Activated CD4-positive, alpha-beta T cell treated with anti-CD3 and anti-CD28 coated beads, Interleukin-2, amount 10 ng/mL, durations not matched to agents 7 days and 5 days (primary cell): Measurements from ENCODE around the gene ZNF783. TPM values are rescaled to one million over a fixed set of nuclear protein-coding genes. Genes with fewer than 3 reads are reported as not detected.
"Not testable (repeated sequence)": the region's sequence is repeated elsewhere in the genome, so short reads cannot be mapped to it uniquely, and the experiment has no call there.

Experiments used
- CTCF ChIA-PET: fragments of 350-600 bp; sonication (Branson Sonifier 250); formaldehyde crosslinking; loops from one replicate; lab custom pipeline; 2021; ENCODE audit warnings: antibody characterized with exemption; lab: Charles Lee
- POLR2A ChIA-PET: fragments of 350-600 bp; sonication (Branson Sonifier 250); formaldehyde crosslinking; loops from one replicate; lab custom pipeline; 2021; ENCODE audit warnings: antibody characterized with exemption; lab: Charles Lee
- DNase-seq: peaks from one replicate; pipeline ENCODE4 v3.0.0-alpha.2; 2020
- H3K27ac Mint-ChIP-seq: one replicate; pipeline ENCODE4 v1.8.0; 2021; ENCODE audit warnings: mild to moderate bottlenecking, moderate library complexity, mixed read lengths
- H3K27me3 Mint-ChIP-seq: one replicate; pipeline ENCODE4 v1.8.0; 2021; ENCODE audit warnings: mixed read lengths
- H3K36me3 Mint-ChIP-seq: one replicate; pipeline ENCODE4 v1.8.0; 2021; ENCODE audit warnings: low read depth, mixed read lengths
- H3K4me1 Mint-ChIP-seq: one replicate; pipeline ENCODE4 v1.8.0; 2021; ENCODE audit warnings: mixed read lengths
- H3K4me3 Mint-ChIP-seq: one replicate; pipeline ENCODE4 v1.8.0; 2021; ENCODE audit warnings: mild to moderate bottlenecking, moderate library complexity, mixed read lengths
- H3K9me3 Mint-ChIP-seq: one replicate; pipeline ENCODE4 v1.8.0; 2021; ENCODE audit warnings: mixed read lengths
- total RNA-seq, 2 experiments: library from RNA; stranded (reverse); gene quantifications; one replicate each; pipeline ENCODE4 v1.2.3, GENCODE V29; 2021

ZNF783 gene
- total RNA-seq, 2 experiments from 2014 or later = 19.0 to 21.7 TPM

GRCh38 chr7:149330914-149331567, 69.0 kb downstream of the ZNF783 start:
- no peaks in the 10 kb centered on the region for H3K36me3 Mint-ChIP-seq
- ChIA-PET POLR2A (no interaction called here), CTCF (no interaction called here)
- no peak for DNase-seq
- H3K4me1 Mint-ChIP-seq = no peaks in the 10 kb centered on the region
- H3K9me3 Mint-ChIP-seq = peaks cover 1% of the 10 kb centered on the region
- H3K27ac Mint-ChIP-seq = no peak overlapping the region
- H3K4me3 Mint-ChIP-seq = no peak overlapping the region
- peaks cover 15% of the 10 kb centered on the region for H3K27me3 Mint-ChIP-seq

DNA sequence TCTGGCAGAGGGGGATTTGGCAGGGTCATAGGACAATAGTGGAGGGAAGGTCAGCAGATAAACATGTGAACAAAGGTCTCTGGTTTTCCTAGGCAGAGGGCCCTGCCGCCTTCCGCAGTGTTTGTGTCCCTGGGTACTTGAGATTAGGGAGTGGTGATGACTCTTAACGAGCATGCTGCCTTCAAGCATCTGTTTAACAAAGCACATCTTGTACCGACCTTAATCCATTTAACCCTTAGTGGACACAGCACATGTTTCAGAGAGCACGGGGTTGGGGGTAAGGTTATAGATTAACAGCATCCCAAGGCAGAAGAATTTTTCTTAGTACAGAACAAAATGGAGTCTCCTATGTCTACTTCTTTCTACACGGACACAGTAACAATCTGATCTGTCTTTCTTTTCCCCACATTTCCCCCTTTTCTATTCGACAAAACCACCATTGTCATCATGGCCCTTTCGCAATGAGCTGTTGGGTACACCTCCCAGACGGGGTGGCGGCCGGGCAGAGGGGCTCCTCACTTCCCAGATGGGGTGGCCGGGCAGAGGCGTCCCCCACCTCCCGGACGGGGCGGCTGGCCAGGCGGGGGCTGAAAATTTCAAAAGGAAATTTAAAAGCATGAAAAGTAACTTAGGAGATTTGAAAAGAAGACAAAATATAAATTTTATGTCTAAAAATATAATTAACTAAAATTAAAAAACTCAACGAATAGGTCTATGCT, 70.8 kb downstream of the ZNF783 start:
- H3K27ac Mint-ChIP-seq, H3K36me3 Mint-ChIP-seq, CTCF ChIA-PET, DNase-seq, H3K9me3 Mint-ChIP-seq, H3K4me1 Mint-ChIP-seq, POLR2A ChIA-PET, H3K4me3 Mint-ChIP-seq: not testable (repeated sequence)
- H3K27me3 Mint-ChIP-seq = peaks cover 15% of the 10 kb centered on the region

GRCh38 chr7:149333321-149333717, 71.3 kb downstream of the ZNF783 start:
- peaks cover 17% of the 10 kb centered on the region for H3K27me3 Mint-ChIP-seq
- no peaks in the 10 kb centered on the region for H3K4me1 Mint-ChIP-seq
- H3K27ac Mint-ChIP-seq = no peak overlapping the region
- CTCF ChIA-PET = no interaction called here
- DNase-seq = no peak
- POLR2A ChIA-PET = no interaction called here
- H3K36me3 Mint-ChIP-seq = no peaks in the 10 kb centered on the region
- no peak overlapping the region for H3K4me3 Mint-ChIP-seq
- no peaks in the 10 kb centered on the region for H3K9me3 Mint-ChIP-seq

GRCh38 chr7:149334219-149334618, 72.2 kb downstream of the ZNF783 start:
- ChIA-PET POLR2A (no interaction called here), CTCF (no interaction called here)
- no peaks in the 10 kb centered on the region for H3K36me3 Mint-ChIP-seq
- H3K27ac Mint-ChIP-seq = no peak overlapping the region
- no peaks in the 10 kb centered on the region for H3K4me1 Mint-ChIP-seq
- H3K27me3 Mint-ChIP-seq = peaks cover 17% of the 10 kb centered on the region
- no peak overlapping the region for H3K4me3 Mint-ChIP-seq
- peaks cover 2% of the 10 kb centered on the region for H3K9me3 Mint-ChIP-seq
- DNase-seq = no peak

Other genes with a start within 250 kb of the ZNF783 start
- 10 to 100 TPM; 94.8 to 97.4 TPM for gene PDIA4, start 233.7 kb upstream of the ZNF783 start, total RNA-seq
- gene ZNF786, start 171.5 kb upstream of the ZNF783 start, total RNA-seq = 1 to 10 TPM; 7.7 to 8.1 TPM
- gene ZNF425, start 135.9 kb upstream of the ZNF783 start, total RNA-seq = 1 to 10 TPM in 1 of 2 experiments, under 1 TPM in 1; 0.67 to 1.0 TPM
- gene ZNF398, start 114.7 kb upstream of the ZNF783 start, total RNA-seq = 10 to 100 TPM; 15.3 to 17.1 TPM
- gene ZNF282, start 66.7 kb upstream of the ZNF783 start, total RNA-seq = 10 to 100 TPM; 28.2 to 29.4 TPM
- gene ZNF212, start 22.5 kb upstream of the ZNF783 start, total RNA-seq = 10 to 100 TPM; 11.1 to 15.9 TPM
- 10 to 100 TPM; 14.9 to 15.1 TPM for gene ZNF777, start 198.9 kb downstream of the ZNF783 start, total RNA-seq
- 10 to 100 TPM; 21.0 to 21.9 TPM for gene ZNF746, start 235.6 kb downstream of the ZNF783 start, total RNA-seq